Activated T-helper 2 cell treated with anti-CD3 and anti-CD28 coated beads, Interferon-gamma antibody, Interleukin-2, Interleukin-4, amounts not matched to agents 10 μg/mL and 5 μg/mL and 100 μg/mL, durations not matched to agents 14 hours and 24 hours and 36 hours (primary cell): ENCODE measurements around the gene FRY. TPM values are rescaled to one million over a fixed set of nuclear protein-coding genes. Genes with fewer than 3 reads are reported as not detected.
A peak's percentile ranks its signal among the peaks of the same experiment; 100 is the strongest.

ENCODE experiments used
- DNase-seq: peaks from one replicate; pipeline ENCODE4 v3.0.0; 2021; ENCODE audit warnings: low spot score
- H3K27ac Mint-ChIP-seq: one replicate; pipeline ENCODE4 v1.8.0; 2021; ENCODE audit warnings: mixed read lengths
- H3K27me3 Mint-ChIP-seq: one replicate; pipeline ENCODE4 v1.8.0; 2021; ENCODE audit warnings: low read depth, mixed read lengths
- H3K36me3 Mint-ChIP-seq: one replicate; pipeline ENCODE4 v1.8.0; 2021; ENCODE audit warnings: low read depth, mixed read lengths
- H3K4me1 Mint-ChIP-seq: one replicate; pipeline ENCODE4 v1.8.0; 2021; ENCODE audit warnings: low read depth, mixed read lengths
- H3K4me3 Mint-ChIP-seq: one replicate; pipeline ENCODE4 v1.8.0; 2021; ENCODE audit warnings: low read depth, mild to moderate bottlenecking, moderate library complexity, mixed read lengths
- H3K9me3 Mint-ChIP-seq: one replicate; pipeline ENCODE4 v1.8.0; 2021; ENCODE audit warnings: mixed read lengths
- intact Hi-C: fragments of 100-400 bp; cut with micrococcal nuclease; formaldehyde crosslinking; loops from one replicate; pipeline ENCODE4 v1.15.1; 2023
- total RNA-seq: library from RNA; stranded (reverse); gene quantifications from 2 replicates; pipeline ENCODE4 v1.2.3, GENCODE V29; 2022

Gene FRY
- total RNA-seq, 1 donor from 2014 or later: 3.7 TPM

DNA sequence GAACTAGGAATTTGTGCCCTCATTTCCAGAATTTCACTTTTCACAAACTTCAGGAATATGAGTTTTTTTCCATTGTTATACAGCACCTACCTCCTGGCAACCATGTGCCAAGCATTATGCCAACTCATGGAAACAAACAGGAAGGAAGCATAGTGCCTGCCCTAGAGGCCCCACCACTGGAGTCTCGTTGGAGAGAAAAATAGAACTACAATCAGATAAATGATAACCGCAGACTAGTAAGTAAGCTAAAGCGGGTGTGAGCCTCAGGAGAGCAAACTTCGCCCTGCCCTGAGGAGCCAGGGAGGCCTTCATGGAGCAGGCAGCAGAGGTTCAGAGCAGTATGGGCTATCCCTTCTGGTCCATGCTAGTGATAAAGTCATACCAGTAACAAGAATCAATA lies 75.9 kb downstream of the FRY start:
- intact Hi-C loops: no loop called here
- H3K4me3 Mint-ChIP-seq: no peak overlapping the region
- H3K36me3 Mint-ChIP-seq: peaks cover 28% of the 10 kb centered on the region
- no peak for DNase-seq
- peaks cover 3% of the 10 kb centered on the region for H3K9me3 Mint-ChIP-seq
- H3K27ac Mint-ChIP-seq: no peak overlapping the region
- H3K4me1 Mint-ChIP-seq: peaks cover 2% of the 10 kb centered on the region
- H3K27me3 Mint-ChIP-seq: no peaks in the 10 kb centered on the region

DNA sequence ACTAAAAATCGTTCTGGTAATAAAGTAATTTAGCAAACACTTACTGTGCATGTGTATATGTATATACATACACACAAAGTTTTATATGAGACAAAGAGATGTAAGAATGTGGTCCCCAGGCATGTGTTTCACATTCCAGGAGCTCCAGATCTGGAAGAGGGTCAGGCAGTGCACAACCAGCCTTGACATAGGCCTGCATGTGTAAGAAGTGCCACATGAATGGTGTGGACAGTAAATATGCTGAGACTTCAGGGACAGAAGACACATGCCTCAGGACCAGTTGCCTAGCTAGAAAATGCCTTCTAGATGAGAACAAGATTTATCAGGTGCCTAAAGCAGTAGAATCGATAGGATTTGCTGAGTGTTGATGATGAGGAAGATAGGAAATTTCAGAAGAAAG lies 76.4 kb downstream of the FRY start:
- no peak overlapping the region for H3K4me3 Mint-ChIP-seq
- intact Hi-C loops: no loop called here
- H3K9me3 Mint-ChIP-seq: peaks cover 3% of the 10 kb centered on the region

DNA sequence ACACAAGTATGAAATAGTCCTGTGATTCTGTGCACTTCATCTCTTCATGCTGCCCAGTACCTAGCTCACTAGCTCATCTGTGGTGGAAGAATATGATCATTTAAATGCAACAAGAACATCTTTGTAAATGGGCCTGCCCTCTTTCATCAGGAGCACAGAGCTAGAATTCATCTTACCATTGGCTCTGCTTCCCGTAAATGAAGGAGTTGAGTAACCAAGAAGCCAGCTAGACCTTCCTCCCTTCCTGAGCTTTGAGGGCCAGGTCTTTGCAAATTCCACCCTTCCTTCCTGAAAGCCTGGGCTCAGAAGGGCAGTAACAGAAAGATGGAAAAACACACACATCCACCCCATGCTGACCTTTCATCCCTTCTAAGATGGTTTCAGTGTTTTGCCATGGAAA lies 82.0 kb downstream of the FRY start:
- no peaks in the 10 kb centered on the region for H3K9me3 Mint-ChIP-seq
- H3K27ac Mint-ChIP-seq: no peak overlapping the region
- DNase-seq: no peak
- H3K4me3 Mint-ChIP-seq: no peak overlapping the region
- intact Hi-C loops: loop anchor here (10.0 kb wide), 2 partner anchors 199 to 201 kb away; partner anchors contain the start of genes BRCA2 and ZAR1L
- peaks cover 32% of the 10 kb centered on the region for H3K4me1 Mint-ChIP-seq
- H3K36me3 Mint-ChIP-seq: peaks cover 13% of the 10 kb centered on the region
- H3K27me3 Mint-ChIP-seq: no peaks in the 10 kb centered on the region

More for the DNA sequence above, 76.4 kb downstream of the FRY start:
- Mint-ChIP-seq H3K4me1 (peaks cover 2% of the 10 kb centered on the region), H3K27me3 (no peaks in the 10 kb centered on the region), H3K36me3 (peaks cover 24% of the 10 kb centered on the region), H3K27ac (no peak overlapping the region)
- no peak for DNase-seq

DNA sequence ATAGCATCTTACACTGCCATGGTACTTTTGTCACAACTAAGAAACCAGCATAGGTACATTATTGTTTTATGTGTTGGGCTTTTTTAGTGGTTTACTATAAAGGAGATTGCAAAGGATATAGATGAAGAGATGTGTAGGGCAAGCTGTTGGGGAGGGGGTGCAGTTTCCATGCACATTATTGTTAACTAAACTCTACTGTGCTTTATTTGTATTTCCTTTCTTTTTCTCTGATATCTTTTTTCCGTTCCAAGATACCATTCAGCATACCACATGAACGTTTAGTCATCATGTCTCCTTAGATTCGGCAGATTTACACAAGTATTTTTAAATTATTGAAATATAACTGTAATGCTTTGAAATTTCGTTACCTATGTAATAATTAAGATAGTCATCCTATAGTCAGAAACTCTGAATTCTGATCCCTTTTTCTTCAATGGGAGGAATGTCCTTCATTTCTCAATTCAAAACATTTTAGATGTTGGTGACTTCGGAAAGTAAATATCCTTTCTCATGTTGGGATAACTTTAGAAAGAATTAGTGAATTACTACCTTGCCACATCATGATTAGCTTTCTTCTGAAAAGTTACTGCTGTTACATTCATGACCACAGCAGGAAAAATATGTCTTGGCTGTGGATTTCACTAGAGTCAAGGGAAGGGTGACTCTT lies 82.8 kb downstream of the FRY start:
- DNase-seq: no peak
- peaks cover 13% of the 10 kb centered on the region for H3K36me3 Mint-ChIP-seq
- peak overlapping the region; percentile 72 for H3K27ac Mint-ChIP-seq
- intact Hi-C loops: loop anchor here (2.0 to 10.0 kb wide), 3 partner anchors 72 to 200 kb away; partner anchors contain the start of genes BRCA2 and ZAR1L
- H3K27me3 Mint-ChIP-seq: no peaks in the 10 kb centered on the region
- H3K4me1 Mint-ChIP-seq: peaks cover 32% of the 10 kb centered on the region
- H3K4me3 Mint-ChIP-seq: no peak overlapping the region
- H3K9me3 Mint-ChIP-seq: no peaks in the 10 kb centered on the region

DNA sequence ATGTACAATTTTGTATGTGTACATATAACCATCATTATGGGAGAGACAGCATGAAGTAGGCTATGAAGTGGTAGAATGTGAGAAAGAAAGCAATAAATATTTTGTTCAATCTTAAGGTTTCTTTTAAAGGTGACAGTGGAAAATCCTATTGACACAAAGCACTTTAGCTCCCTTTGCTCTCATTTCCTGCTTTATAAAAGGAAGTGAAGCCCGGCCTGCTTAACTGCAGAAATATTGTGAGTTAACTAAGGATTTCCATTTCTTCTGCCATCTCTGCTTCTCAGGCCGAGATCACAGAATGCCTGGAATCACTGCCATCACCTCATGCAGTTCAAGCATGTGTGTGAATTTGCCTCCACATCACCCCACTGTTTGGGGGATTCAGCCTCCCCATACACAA lies 83.5 kb downstream of the FRY start:
- Mint-ChIP-seq H3K4me3 (no peak overlapping the region), H3K4me1 (peaks cover 32% of the 10 kb centered on the region), H3K27ac (peak overlapping the region; percentile 29), H3K9me3 (no peaks in the 10 kb centered on the region), H3K27me3 (no peaks in the 10 kb centered on the region), H3K36me3 (peaks cover 18% of the 10 kb centered on the region)
- intact Hi-C loops: loop anchor here (2.0 to 10.0 kb wide), 5 partner anchors 72 to 1373 kb away; partner anchors contain the start of genes BRCA2, FRY and ZAR1L
- no peak for DNase-seq

DNA sequence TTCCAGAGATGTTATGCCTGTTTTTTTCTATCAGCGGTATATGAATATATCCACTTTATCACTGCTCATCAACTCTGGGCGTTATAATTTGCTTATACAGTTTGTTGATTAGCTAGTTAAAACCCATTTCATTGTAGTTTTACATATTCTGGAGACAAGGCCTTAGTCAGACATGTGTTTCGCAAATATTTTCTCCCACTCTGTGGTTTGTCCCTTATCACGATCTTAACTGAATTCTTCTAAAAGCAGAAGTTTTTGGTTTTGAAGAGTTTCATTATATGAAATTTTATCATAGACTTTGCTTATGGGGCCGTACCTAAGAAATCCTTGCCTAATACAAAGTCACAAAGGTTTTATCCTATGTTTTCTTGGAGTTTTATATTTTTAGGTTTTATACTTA lies 84.6 kb downstream of the FRY start:
- peaks cover 4% of the 10 kb centered on the region for H3K9me3 Mint-ChIP-seq
- peaks cover 35% of the 10 kb centered on the region for H3K4me1 Mint-ChIP-seq
- intact Hi-C loops: loop anchor here (5.0 to 10.0 kb wide), 4 partner anchors 84 to 1374 kb away; partner anchors contain the start of genes BRCA2, FRY and ZAR1L
- H3K27me3 Mint-ChIP-seq: no peaks in the 10 kb centered on the region
- no peak for DNase-seq
- H3K4me3 Mint-ChIP-seq: peak overlapping the region; percentile 17
- H3K27ac Mint-ChIP-seq: peak overlapping the region; percentile 60
- peaks cover 22% of the 10 kb centered on the region for H3K36me3 Mint-ChIP-seq

DNA sequence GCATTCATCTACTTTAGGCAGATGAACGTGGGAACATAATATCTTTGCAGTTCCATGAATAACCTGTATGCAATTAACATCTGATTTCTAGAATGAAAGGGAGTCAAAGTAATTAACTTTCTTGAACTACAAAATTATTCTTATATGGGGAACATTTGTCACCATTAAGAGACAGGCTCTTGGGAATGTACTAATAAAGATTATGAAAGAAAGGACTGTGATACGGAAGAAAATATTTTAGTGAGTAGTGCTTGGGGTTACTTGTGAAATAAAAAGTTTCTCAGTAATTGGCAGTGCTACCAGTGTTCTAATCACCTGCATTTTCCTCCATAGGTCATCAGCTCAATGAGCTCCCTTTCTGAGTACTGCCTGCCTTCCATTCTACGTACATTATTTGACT lies 85.4 kb downstream of the FRY start:
- intact Hi-C loops: loop anchor here (5.0 to 10.0 kb wide), 4 partner anchors 85 to 1375 kb away; partner anchors contain the start of genes BRCA2, FRY and ZAR1L
- H3K4me1 Mint-ChIP-seq: peaks cover 40% of the 10 kb centered on the region
- H3K36me3 Mint-ChIP-seq: peaks cover 28% of the 10 kb centered on the region
- no peaks in the 10 kb centered on the region for H3K27me3 Mint-ChIP-seq
- H3K9me3 Mint-ChIP-seq: peaks cover 11% of the 10 kb centered on the region
- DNase-seq: no peak
- H3K4me3 Mint-ChIP-seq: no peak overlapping the region
- H3K27ac Mint-ChIP-seq: no peak overlapping the region

DNA sequence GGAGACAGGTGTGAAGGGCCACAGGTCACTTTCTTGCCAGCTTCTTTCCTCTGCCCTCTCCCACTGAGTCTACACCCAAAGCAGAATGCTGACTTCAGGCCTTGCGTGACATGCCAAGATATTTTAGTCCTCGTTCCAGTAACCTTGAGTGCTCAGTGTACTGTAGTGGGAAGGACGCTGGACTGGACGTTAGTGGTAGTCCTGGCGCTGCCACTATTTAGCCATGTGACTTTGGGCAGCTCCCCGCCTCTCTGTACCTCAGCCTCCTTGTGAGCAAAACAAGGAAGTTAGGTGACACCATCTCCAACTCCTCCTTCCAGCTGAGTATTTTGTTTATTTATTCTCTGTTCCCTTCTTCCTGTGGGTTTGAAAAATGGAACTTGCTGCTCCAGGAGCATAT lies 86.1 kb downstream of the FRY start:
- Mint-ChIP-seq H3K9me3 (peaks cover 16% of the 10 kb centered on the region), H3K27me3 (no peaks in the 10 kb centered on the region), H3K4me1 (peaks cover 40% of the 10 kb centered on the region), H3K4me3 (no peak overlapping the region), H3K36me3 (peaks cover 33% of the 10 kb centered on the region), H3K27ac (no peak overlapping the region)
- intact Hi-C loops: loop anchor here (5.0 to 10.0 kb wide), 4 partner anchors 85 to 1375 kb away; partner anchors contain the start of genes BRCA2, FRY and ZAR1L
- DNase-seq: no peak

DNA sequence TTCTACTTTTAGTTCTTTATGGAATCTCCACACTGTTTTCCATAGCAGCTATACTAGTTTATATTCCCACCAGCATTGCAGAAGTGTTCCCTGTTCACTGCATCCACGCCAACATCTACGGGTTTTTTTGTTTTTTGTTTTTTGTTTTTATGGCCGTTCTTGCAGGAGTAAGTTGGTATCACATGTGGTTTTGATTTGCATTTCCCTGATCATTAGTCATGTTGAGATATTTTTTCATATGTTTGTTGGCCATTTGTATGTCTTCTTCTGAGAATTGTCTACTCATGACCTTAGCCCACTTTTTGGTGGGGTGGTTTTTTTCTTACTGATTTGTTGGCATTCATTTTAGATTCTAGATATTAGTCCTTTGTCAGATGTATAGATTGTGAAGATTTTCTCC lies 89.7 kb downstream of the FRY start:
- H3K9me3 Mint-ChIP-seq: peaks cover 25% of the 10 kb centered on the region
- no peak for DNase-seq
- peaks cover 22% of the 10 kb centered on the region for H3K4me1 Mint-ChIP-seq
- peak overlapping the region; percentile 43 for H3K27ac Mint-ChIP-seq
- H3K27me3 Mint-ChIP-seq: no peaks in the 10 kb centered on the region
- intact Hi-C loops: no loop called here
- H3K4me3 Mint-ChIP-seq: no peak overlapping the region
- H3K36me3 Mint-ChIP-seq: peaks cover 54% of the 10 kb centered on the region

DNA sequence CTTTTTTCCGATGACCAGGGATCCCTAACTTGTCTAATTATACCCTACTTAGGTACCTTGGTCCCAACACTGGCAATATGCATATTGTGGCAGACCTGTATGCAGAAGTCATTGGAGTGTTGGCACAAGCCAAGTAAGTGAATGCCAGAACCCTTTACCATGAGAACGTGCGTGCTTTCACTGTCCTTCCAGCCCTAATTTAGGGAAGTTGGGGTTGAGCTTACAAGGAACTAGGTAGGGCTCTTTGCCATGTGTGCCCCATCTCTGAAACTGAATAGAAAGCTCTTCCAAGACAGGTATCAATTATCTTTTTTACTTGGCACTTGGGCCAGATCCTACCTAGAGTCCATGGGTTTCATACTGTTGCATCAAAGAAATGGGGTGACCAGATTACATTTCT lies 93.2 kb downstream of the FRY start:
- H3K36me3 Mint-ChIP-seq: peaks cover 45% of the 10 kb centered on the region

DNA sequence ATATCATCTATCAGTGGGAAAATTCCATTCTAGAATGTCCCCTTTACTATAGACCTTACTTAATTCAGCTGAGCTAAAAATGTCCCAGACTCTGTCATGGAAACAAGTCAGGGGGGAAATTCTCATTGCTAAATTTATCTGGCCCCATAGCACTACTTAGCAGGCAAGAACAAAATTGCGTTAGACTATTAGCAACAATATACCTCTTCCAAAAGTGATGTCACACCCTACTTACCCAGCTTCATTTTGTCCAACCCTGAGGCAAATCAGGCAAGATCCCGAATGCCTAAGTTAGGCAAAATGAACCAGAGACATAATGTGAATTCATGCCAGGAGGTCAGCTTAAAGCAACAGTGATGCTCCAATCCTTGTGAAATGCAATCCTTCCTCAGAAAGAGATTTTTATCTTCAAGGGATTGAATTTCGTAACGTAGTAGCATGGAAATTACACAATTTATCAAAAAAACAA lies 93.7 kb downstream of the FRY start:
- Mint-ChIP-seq H3K4me3 (no peak overlapping the region), H3K27me3 (no peaks in the 10 kb centered on the region), H3K36me3 (peaks cover 43% of the 10 kb centered on the region), H3K27ac (no peak overlapping the region), H3K4me1 (peaks cover 11% of the 10 kb centered on the region), H3K9me3 (peaks cover 25% of the 10 kb centered on the region)
- intact Hi-C loops: no loop called here
- DNase-seq: no peak

More for the DNA sequence above, 93.2 kb downstream of the FRY start:
- intact Hi-C loops: no loop called here
- no peak for DNase-seq
- Mint-ChIP-seq H3K9me3 (peaks cover 25% of the 10 kb centered on the region), H3K27me3 (no peaks in the 10 kb centered on the region), H3K27ac (no peak overlapping the region), H3K4me3 (no peak overlapping the region), H3K4me1 (peaks cover 11% of the 10 kb centered on the region)

DNA sequence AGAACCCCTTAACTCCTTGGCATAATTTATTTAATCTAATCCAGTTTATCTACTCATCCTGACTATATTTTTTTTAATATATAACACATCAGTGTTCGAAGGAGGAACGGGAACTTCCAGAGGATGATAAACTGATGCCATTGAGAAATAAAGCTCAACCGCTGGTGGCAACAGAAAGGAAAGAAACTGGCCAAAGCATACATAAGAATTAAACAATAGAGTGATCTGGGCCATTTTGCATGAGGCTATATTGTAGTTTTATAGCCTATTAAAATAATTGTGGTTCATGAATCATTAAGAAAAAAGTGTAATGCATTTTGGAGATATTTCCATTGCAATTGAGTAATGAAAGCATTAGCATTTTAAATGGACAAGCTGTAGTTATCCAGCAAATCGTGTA lies 94.2 kb downstream of the FRY start:
- Mint-ChIP-seq H3K9me3 (peaks cover 25% of the 10 kb centered on the region), H3K36me3 (peaks cover 40% of the 10 kb centered on the region), H3K4me3 (no peak overlapping the region), H3K27me3 (no peaks in the 10 kb centered on the region), H3K4me1 (peaks cover 11% of the 10 kb centered on the region), H3K27ac (no peak overlapping the region)
- no peak for DNase-seq
- intact Hi-C loops: no loop called here

DNA sequence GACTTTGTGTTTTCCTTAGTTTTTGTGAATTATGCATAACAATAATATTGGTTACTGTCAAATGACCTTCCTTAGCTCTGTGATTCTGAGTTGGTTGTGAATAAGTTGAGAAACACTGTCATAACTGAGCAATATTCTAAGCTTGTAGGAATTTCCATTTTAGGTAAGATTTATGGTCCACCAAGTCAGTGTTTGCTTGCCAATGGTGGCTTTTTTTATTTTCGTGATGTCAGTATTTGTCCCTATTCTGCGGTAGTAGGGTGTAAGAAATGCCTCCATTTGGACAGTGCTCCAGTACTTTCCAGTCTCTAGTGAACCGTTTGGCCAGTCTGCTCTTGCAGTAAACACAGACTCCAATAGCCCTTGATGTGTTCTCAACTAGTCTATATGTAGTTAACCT lies 94.7 kb downstream of the FRY start:
- Mint-ChIP-seq H3K27me3 (no peaks in the 10 kb centered on the region), H3K36me3 (peaks cover 36% of the 10 kb centered on the region), H3K4me3 (no peak overlapping the region), H3K9me3 (peaks cover 20% of the 10 kb centered on the region), H3K27ac (no peak overlapping the region), H3K4me1 (peaks cover 7% of the 10 kb centered on the region)
- intact Hi-C loops: no loop called here
- DNase-seq: no peak
